Measurements from ENCODE around the gene ITGA2B.
"Not testable (repeated sequence)": the region's sequence is repeated elsewhere in the genome, so short reads cannot be mapped to it uniquely, and the experiment has no call there.

Gene ITGA2B

DNA sequence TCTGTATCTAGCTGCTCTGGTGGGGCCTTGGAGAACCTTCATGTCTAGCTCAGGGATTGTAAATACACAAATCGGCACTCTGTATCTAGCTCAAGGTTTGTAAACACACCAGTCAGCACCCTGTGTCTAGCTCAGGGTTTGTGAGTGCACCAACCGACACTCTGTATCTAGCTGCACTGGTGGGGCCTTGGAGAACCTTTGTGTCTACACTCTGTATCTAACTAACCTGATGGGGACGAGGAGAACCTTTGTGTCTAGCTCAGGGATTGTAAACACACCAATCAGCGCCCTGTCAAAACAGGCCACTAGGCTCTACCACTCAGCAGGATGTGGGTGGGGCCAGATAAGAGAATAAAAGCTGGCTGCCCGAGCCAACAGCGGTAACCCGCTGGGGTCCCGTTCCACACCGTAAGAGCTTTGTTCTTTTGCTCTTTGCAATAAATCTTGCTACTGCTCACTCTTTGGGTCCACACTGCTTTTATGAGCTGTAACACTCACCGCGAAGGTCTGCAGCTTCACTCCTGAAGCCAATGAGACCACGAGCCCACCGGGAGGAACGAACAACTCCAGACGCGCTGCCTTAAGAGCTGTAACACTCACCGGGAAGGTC lies 19.9 kb downstream of the ITGA2B start:
- in situ Hi-C loops (cut with MboI; ENCODE audit: low sequenced_read_pairs), result not testable (repeated sequence)

GRCh38 chr17:44368391-44369243 lies 20.8 kb downstream of the ITGA2B start:
- in situ Hi-C loops (cut with MboI; ENCODE audit: low sequenced_read_pairs), result not testable (repeated sequence)

- in situ Hi-C loops (cut with MboI; ENCODE audit: low sequenced_read_pairs), result no loop called here
Observed at GRCh38 chr17:44367231-44367979, 22.0 kb downstream of the ITGA2B start.

DNA sequence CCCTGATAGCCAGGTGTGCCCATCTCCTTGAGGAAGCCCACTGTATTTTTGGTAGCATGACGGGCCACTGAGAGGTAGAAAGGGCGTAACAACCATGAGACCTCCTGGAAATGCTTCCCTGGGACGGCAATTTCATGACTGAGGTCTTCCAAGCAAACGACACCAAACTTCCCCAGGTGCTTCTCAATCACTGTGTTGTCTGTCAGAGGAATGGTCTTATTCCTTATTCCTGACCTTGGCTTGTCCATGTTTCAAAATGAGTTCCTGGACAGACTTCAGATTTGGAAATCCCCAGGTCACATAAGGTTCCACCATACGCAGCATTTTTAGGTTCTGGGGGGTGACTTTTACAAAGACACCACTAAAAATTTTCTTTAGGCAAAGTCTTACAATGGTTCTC lies 24.4 kb downstream of the ITGA2B start:
- in situ Hi-C loops (cut with MboI; ENCODE audit: low sequenced_read_pairs), result not testable (repeated sequence)

- in situ Hi-C loops (cut with MboI; ENCODE audit: low sequenced_read_pairs), result no loop called here
Observed at GRCh38 chr17:44363613-44364159, 25.8 kb downstream of the ITGA2B start, which contains the start of gene FAM171A2. Gene FAM171A2, minus strand, starts transcription at chr17:44363853. Its CDS starts 139 bp downstream, at chr17:44363714.

DNA sequence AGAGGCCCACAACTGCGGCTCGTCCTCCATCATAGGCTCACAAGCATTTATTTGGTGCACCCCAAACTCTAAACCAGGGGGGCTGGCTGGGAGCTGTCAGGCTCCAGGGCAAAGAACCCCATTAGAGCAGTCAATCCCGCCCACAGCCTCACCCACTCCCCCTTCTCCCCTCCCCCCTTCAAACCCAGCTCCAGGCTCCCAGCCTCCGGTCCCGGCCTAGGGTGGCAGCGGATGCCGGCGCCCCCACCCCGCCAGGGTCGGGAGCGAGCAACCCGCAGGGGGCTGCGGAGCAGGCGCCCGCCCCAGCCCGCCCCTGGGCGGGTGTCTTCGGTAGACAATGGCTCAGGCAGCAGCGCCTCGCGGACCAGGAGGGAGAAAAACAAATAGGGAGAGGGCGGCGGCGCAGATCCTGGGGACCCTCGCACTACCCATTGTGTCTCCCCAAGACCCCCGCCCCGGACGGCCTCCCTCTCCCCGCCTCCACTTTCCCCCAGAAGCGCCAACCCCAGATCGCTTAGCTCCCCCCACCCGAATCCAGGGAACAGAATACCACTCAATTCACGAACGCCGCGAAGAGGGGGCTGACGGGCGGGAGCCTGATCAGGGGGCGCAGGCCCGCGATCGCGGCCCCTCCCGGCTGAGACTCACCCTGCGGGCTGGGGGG lies 26.4 kb downstream of the ITGA2B start:
- in situ Hi-C loops (cut with MboI; ENCODE audit: low sequenced_read_pairs), result no loop called here

DNA sequence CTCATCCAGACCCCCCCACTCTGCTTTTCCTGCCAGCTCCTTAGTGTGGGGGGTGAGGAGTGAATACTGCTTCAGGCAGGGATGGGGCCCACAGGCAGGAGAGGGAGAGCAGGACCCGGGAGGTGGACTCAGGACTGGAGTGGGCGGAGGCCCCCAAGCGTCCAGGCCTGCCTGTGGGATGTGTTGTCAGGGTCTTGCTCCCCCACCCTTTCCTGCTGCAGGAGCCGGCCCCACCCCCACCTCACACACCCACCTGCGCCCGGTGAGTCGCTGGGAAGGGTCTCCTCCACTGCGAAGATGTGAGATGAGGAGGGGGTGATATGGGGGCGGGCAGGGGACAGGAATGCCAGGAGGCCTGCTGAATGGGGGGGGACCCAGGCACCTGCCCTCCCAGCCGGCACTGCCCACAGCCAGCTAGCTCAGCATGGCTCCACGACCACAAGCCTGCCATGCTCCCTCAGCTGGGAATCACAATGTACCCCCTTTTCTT lies 26.9 kb downstream of the ITGA2B start:
- in situ Hi-C loops (cut with MboI; ENCODE audit: low sequenced_read_pairs), result no loop called here

- in situ Hi-C loops (cut with MboI; ENCODE audit: low sequenced_read_pairs), result no loop called here
Observed at GRCh38 chr17:44361292-44362260, 27.9 kb downstream of the ITGA2B start.

DNA sequence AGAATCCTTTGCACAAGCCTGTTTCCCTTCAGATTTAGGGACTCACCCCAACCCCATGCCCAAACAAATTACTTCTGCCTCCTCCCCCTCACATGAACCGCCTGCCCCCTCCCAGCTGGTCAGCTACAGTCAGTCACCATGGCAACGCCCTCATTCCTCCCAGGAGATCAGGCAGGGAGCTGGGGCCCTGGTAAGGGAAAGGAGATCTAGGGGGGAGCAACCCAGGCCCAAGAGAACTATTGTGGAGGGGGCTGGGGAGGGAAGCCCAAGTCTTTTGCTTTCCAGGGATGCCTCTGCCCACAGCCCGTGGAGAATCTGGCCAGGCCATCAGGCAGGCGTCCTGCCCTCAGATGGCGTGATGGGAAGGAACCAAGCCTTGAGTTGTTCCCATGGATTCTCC lies 28.6 kb downstream of the ITGA2B start:
- in situ Hi-C loops (cut with MboI; ENCODE audit: low sequenced_read_pairs), result no loop called here

DNA sequence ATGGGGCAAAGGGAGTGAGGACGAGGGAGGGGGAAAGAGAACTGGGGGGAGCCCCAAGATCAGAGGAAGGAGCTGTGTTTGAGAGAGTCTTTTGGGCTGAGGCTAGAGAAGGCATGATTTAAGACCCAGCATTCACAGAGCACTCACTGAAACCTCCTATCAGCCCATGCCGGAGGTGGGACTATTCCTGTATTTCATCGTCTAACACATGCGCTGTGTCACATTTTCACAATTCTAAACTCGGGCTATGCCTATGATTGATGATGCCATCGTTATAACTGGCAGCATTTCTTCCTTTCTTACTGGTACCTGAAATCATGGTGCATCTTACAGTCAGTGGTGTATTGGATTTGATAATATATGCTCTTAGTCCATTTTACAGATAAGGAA lies 29.3 kb downstream of the ITGA2B start:
- in situ Hi-C loops (cut with MboI; ENCODE audit: low sequenced_read_pairs), result no loop called here

GRCh38 chr17:44359458-44360143 lies 29.8 kb downstream of the ITGA2B start:
- in situ Hi-C loops (cut with MboI; ENCODE audit: low sequenced_read_pairs), result no loop called here

GRCh38 chr17:44359006-44359405 lies 30.4 kb downstream of the ITGA2B start:
- in situ Hi-C loops (cut with MboI; ENCODE audit: low sequenced_read_pairs), result no loop called here

- in situ Hi-C loops (cut with MboI; ENCODE audit: low sequenced_read_pairs), result no loop called here
Observed at GRCh38 chr17:44358066-44358465, 31.4 kb downstream of the ITGA2B start.

GRCh38 chr17:44356241-44356640 lies 33.2 kb downstream of the ITGA2B start:
- in situ Hi-C loops (cut with MboI; ENCODE audit: low sequenced_read_pairs), result no loop called here

- in situ Hi-C loops (cut with MboI; ENCODE audit: low sequenced_read_pairs), result no loop called here
Observed at GRCh38 chr17:44355642-44356099, 33.8 kb downstream of the ITGA2B start.

- in situ Hi-C loops (cut with MboI; ENCODE audit: low sequenced_read_pairs), result no loop called here
Observed at GRCh38 chr17:44354582-44355561, 34.6 kb downstream of the ITGA2B start.

GRCh38 chr17:44353672-44354331 lies 35.6 kb downstream of the ITGA2B start:
- in situ Hi-C loops (cut with MboI; ENCODE audit: low sequenced_read_pairs), result no loop called here
